IMR-90 (cell line): ENCODE measurements around the gene RAB11FIP3. TPM values are rescaled to one million over a fixed set of nuclear protein-coding genes. Genes with fewer than 3 reads are reported as not detected.

Experiments used
- ATAC-seq: fragments of 200-7000 bp; cut with Tn5 transposase; 2 replicates; pipeline ENCODE4 v1.9.1; 2020; ENCODE audit warnings: low read depth, mild to moderate bottlenecking, moderate library complexity
- BruUV-seq: library from RNA; stranded (reverse); fragments of 400-500 nt; replicated peaks from 2 replicates; lab custom pipeline; 2021; lab: Mats Ljungman, UMichigan
- CTCF ChIA-PET: fragments of 300-600 bp; formaldehyde crosslinking; extraction: SDS; loops from one replicate; lab custom pipeline; 2021; ENCODE audit warnings: antibody characterized with exemption; lab: Yijun Ruan, JAX
- POLR2A ChIA-PET: fragments of 300-600 bp; sonication (Branson Sonifier 250); formaldehyde crosslinking; loops from one replicate; lab custom pipeline; 2022; ENCODE audit warnings: antibody characterized with exemption; ENCODE audit not compliant: unreplicated experiment; lab: Charles Lee
- DNase-seq: peaks from one replicate; pipeline ENCODE4 v3.0.0; 2013
- H2AFZ ChIP-seq: replicated peaks from 2 replicates; pipeline ENCODE3; 2013; ENCODE audit warnings: low read length, mild to moderate bottlenecking; ENCODE audit not compliant: poor library complexity
- H2AK5ac ChIP-seq: 2 replicates; pipeline ENCODE4 v1.6.1; 2013; ENCODE audit warnings: low read depth, low read length, inconsistent platforms
- H2AK9ac ChIP-seq: replicated peaks from 2 replicates; pipeline ENCODE3; 2013; ENCODE audit warnings: mild to moderate bottlenecking, low read depth, low read length, moderate library complexity; ENCODE audit not compliant: poor library complexity
- H2BK120ac ChIP-seq: 2 replicates; pipeline ENCODE4 v1.6.1; 2013; ENCODE audit warnings: low read depth, low read length, inconsistent platforms
- H2BK15ac ChIP-seq: 3 replicates; pipeline ENCODE4 v1.6.1; 2013; ENCODE audit warnings: low read depth, low read length, inconsistent platforms
- H2BK20ac ChIP-seq: 2 replicates; pipeline ENCODE4 v1.6.1; 2013; ENCODE audit warnings: low read depth, mild to moderate bottlenecking, inconsistent platforms, low read length, moderate library complexity
- H2BK5ac ChIP-seq: 2 replicates; pipeline ENCODE4 v1.6.1; 2013; ENCODE audit warnings: mild to moderate bottlenecking, low read depth, low read length, inconsistent platforms; ENCODE audit not compliant: poor library complexity, severe bottlenecking
- H3K14ac ChIP-seq: replicated peaks from 2 replicates; pipeline ENCODE4 v1.6.1; 2013; ENCODE audit warnings: low read depth, low read length, inconsistent platforms
- H3K18ac ChIP-seq: 2 replicates; pipeline ENCODE4 v1.6.1; 2013; ENCODE audit warnings: low read depth, low read length, control low read depth
- H3K23ac ChIP-seq: 2 replicates; pipeline ENCODE4 v1.6.1; 2013; ENCODE audit warnings: low read depth, low read length, inconsistent platforms
- H3K27ac ChIP-seq: 2 replicates; pipeline ENCODE4 v1.5.1; 2013; ENCODE audit warnings: mild to moderate bottlenecking, control low read depth, low read length; ENCODE audit not compliant: insufficient read depth
- H3K27me3 ChIP-seq: 2 replicates; pipeline ENCODE4 v1.6.1; 2013; ENCODE audit warnings: low read length; ENCODE audit not compliant: control insufficient read depth, insufficient read depth
- H3K36me3 ChIP-seq: 2 replicates; pipeline ENCODE4 v1.6.1; 2013; ENCODE audit warnings: low read length, mixed read lengths; ENCODE audit not compliant: control insufficient read depth, insufficient read depth
- H3K4ac ChIP-seq: 2 replicates; pipeline ENCODE4 v1.6.1; 2013; ENCODE audit warnings: low read depth, low read length, inconsistent platforms
- H3K4me1 ChIP-seq: 2 replicates; pipeline ENCODE4 v1.6.1; 2013; ENCODE audit warnings: low read length, mixed read lengths; ENCODE audit not compliant: control insufficient read depth, insufficient read depth
- H3K4me2 ChIP-seq: 2 replicates; pipeline ENCODE4 v1.6.1; 2013; ENCODE audit warnings: low read depth, mild to moderate bottlenecking, control low read depth, low read length, moderate library complexity
- H3K4me3 ChIP-seq: 2 replicates; pipeline ENCODE4 v1.5.1; 2013; ENCODE audit warnings: low read depth, mild to moderate bottlenecking, control low read depth, low read length, moderate library complexity; ENCODE audit not compliant: insufficient read depth
- H3K56ac ChIP-seq: 2 replicates; pipeline ENCODE4 v1.6.1; 2013; ENCODE audit warnings: low read length, inconsistent platforms; ENCODE audit not compliant: insufficient read depth; ENCODE audit errors: extremely low read depth
- H3K79me1 ChIP-seq, 2 experiments: 2 replicates each; pipeline ENCODE4 v1.6.1; 2013; ENCODE audit warnings: low read length in 2 of 2, inconsistent platforms in 1 of 2, low read depth in 1 of 2
- H3K9ac ChIP-seq: 2 replicates; pipeline ENCODE4 v1.6.1; 2013; ENCODE audit warnings: low read depth, low read length, control low read depth
- H3K9me1 ChIP-seq: 2 replicates; pipeline ENCODE4 v1.6.1; 2013; ENCODE audit warnings: low read length, inconsistent platforms; ENCODE audit not compliant: insufficient read depth
- H3K9me3 ChIP-seq: 2 replicates; pipeline ENCODE4 v1.6.1; 2013; ENCODE audit warnings: low read length; ENCODE audit not compliant: control insufficient read depth, insufficient read depth
- H4K20me1 ChIP-seq: 2 replicates; pipeline ENCODE4 v1.6.1; 2013; ENCODE audit warnings: low read length, inconsistent platforms; ENCODE audit not compliant: insufficient read depth
- H4K5ac ChIP-seq: 2 replicates; pipeline ENCODE4 v1.6.1; 2013; ENCODE audit warnings: mild to moderate bottlenecking, low read depth, low read length, control low read depth
- H4K8ac ChIP-seq, 2 experiments: 2 replicates each; pipeline ENCODE4 v1.6.1; 2013; ENCODE audit warnings: low read depth in 2 of 2, low read length in 2 of 2, control low read depth in 1 of 2, inconsistent platforms in 1 of 2
- H4K91ac ChIP-seq: 2 replicates; pipeline ENCODE4 v1.6.1; 2013; ENCODE audit warnings: low read depth, low read length, inconsistent platforms; ENCODE audit not compliant: insufficient read depth
- BHLHE40 ChIP-seq: fragments of 150-350 bp; IDR thresholded peaks from 2 replicates; pipeline ENCODE4 v1.6.1; 2016; ENCODE audit warnings: mild to moderate bottlenecking, low read depth, low read length
- CEBPB ChIP-seq: IDR thresholded peaks from 2 replicates; pipeline ENCODE4 v1.6.1; 2012; ENCODE audit warnings: low read depth, low read length, improper control_type of control experiment
- CHD1 ChIP-seq: IDR thresholded peaks from 2 replicates; pipeline ENCODE4 v1.6.1; 2012; ENCODE audit warnings: low read depth, low read length, improper control_type of control experiment
- ELK1 ChIP-seq: fragments of 150-350 bp; IDR thresholded peaks from 2 replicates; pipeline ENCODE4 v1.6.1; 2016; ENCODE audit warnings: low read depth, mild to moderate bottlenecking, low read length, moderate library complexity, borderline replicate concordance
- FOS ChIP-seq: fragments of 150-350 bp; IDR thresholded peaks from 2 replicates; pipeline ENCODE4 v1.6.1; 2016; ENCODE audit warnings: low read depth, low read length
- MAFK ChIP-seq: IDR thresholded peaks from 2 replicates; pipeline ENCODE4 v1.6.1; 2012; ENCODE audit warnings: low read depth, low read length, improper control_type of control experiment
- MAZ ChIP-seq: IDR thresholded peaks from 2 replicates; pipeline ENCODE4 v1.6.1; 2012; ENCODE audit warnings: low read depth, mild to moderate bottlenecking, low read length, improper control_type of control experiment, moderate library complexity, borderline replicate concordance
- MXI1 ChIP-seq: IDR thresholded peaks from 2 replicates; pipeline ENCODE4 v1.6.1; 2012; ENCODE audit warnings: low read depth, mild to moderate bottlenecking, low read length, moderate library complexity, borderline replicate concordance
- NFE2L2 ChIP-seq: fragments of 150-350 bp; IDR thresholded peaks from 2 replicates; pipeline ENCODE4 v1.6.1; 2016; ENCODE audit warnings: low read depth, mild to moderate bottlenecking, low read length
- POLR2A ChIP-seq: IDR thresholded peaks from 2 replicates; pipeline ENCODE4 v1.6.1; 2012; ENCODE audit warnings: mild to moderate bottlenecking, low read depth, low read length
- RAD21 ChIP-seq: IDR thresholded peaks from 2 replicates; pipeline ENCODE4 v1.6.1; 2012; ENCODE audit warnings: low read length, improper control_type of control experiment
- RCOR1 ChIP-seq: IDR thresholded peaks from 2 replicates; pipeline ENCODE4 v1.6.1; 2012; ENCODE audit warnings: mild to moderate bottlenecking, low read length, improper control_type of control experiment; ENCODE audit not compliant: insufficient replicate concordance
- RFX5 ChIP-seq: IDR thresholded peaks from 2 replicates; pipeline ENCODE4 v1.8.0; 2012; ENCODE audit warnings: low read depth, mild to moderate bottlenecking, low read length, moderate library complexity
- SMC3 ChIP-seq: fragments of 150-350 bp; IDR thresholded peaks from 2 replicates; pipeline ENCODE4 v1.6.1; 2016; ENCODE audit warnings: low read depth, mild to moderate bottlenecking, antibody characterized with exemption, low read length, moderate library complexity
- USF2 ChIP-seq: fragments of 150-350 bp; IDR thresholded peaks from 2 replicates; pipeline ENCODE4 v1.6.1; 2017; ENCODE audit warnings: mild to moderate bottlenecking, antibody characterized with exemption, low read length, low read depth
- WGBS, 2 experiments: methylation state at CpG; one replicate each; pipeline versions ENCODE4 v1.1.5 to v1.1.7; 2013; ENCODE audit warnings: missing lambda C conversion rate in 2 of 2; ENCODE audit not compliant: insufficient read length in 1 of 2; ENCODE audit errors: extremely low coverage in 2 of 2; 5-methylcytosine and 5-hydroxymethylcytosine counted together
- dilution Hi-C: fragments of 300-500 bp; cut with HindIII; formaldehyde crosslinking; loops from one replicate; pipeline ENCODE4 v1.14.3; 2018; ENCODE audit warnings: low sequenced_read_pairs; ENCODE audit not compliant: unreplicated experiment
- in situ Hi-C: fragments of 300-500 bp; cut with MboI; formaldehyde crosslinking; loops from 3 replicates; pipeline ENCODE4 v1.14.3; 2019; ENCODE audit warnings: low sequenced_read_pairs, inconsistent platforms, mixed read lengths
- intact Hi-C: fragments of 100-400 bp; cut with micrococcal nuclease; formaldehyde crosslinking; loops from 2 replicates; pipeline ENCODE4 v1.10.0; 2022
- polyA plus RNA-seq, 3 experiments: library from polyadenylated mRNA; depleted of rRNA; stranded (reverse); fragments of >200 nt; gene quantifications; 2 replicates each; pipeline ENCODE4 v1.2.3, GENCODE V29; 2012; ENCODE audit warnings: low replicate concordance in 1 of 3
- total RNA-seq: library from RNA; depleted of rRNA; stranded (reverse); fragments of >200 nt; gene quantifications from 2 replicates; pipeline ENCODE4 v1.2.3, GENCODE V29; 2012
- TF ChIP-seq, protein P1 (sequence below): conservative IDR thresholded peaks from 2 replicates; pipeline ENCODE4 v1.5.1; 2012; ENCODE audit warnings: mild to moderate bottlenecking, low read depth, low read length, improper control_type of control experiment

The RAB11FIP3 gene
- total and polyA plus RNA-seq, 2 of the 4 experiments (the other 2 are of a cell fraction) = 7.5 to 22.5 TPM

DNA sequence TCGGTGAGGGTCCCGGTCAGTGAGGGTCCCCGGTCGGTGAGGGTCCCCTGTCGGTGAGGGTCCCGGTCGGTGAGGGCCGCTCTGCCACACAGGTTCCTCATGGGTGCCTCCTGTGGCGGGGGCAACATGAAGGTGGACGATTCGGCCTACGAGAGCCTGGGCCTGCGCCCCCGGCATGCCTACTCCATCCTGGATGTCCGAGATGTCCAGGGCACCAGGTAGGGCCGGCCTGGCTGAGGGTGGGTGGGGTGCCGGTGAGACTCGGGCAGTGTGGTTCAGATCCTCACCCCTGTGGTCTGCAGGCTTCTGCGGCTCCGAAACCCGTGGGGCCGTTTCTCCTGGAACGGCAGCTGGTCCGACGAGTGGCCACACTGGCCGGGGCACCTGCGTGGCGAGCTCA, 125.8 kb downstream of the RAB11FIP3 start:
- POLR2A ChIA-PET = no interaction called here

More for the DNA sequence above, 125.8 kb downstream of the RAB11FIP3 start:
- 0 out of 2 replicates have a peak, but pooled peaks cover 3% of the 10 kb centered on the region for H3K4me1 ChIP-seq
- no peaks in the 10 kb centered on the region for H3K9me1 ChIP-seq
- no peak overlapping the region for H3K4ac ChIP-seq
- BruUV-seq = no TSS peak
- H2BK20ac ChIP-seq = no peak overlapping the region
- H2BK120ac ChIP-seq = no peak overlapping the region
- TF ChIP-seq POLR2A (no peak), CEBPB (no peak), SMC3 (no peak), MAZ (no peak), MXI1 (no peak), CHD1 (no peak), ELK1 (no peak), FOS (no peak), RFX5 (no peak), RAD21 (no peak), MAFK (no peak), RCOR1 (no peak), BHLHE40 (no peak), USF2 (no peak), NFE2L2 (no peak)
- TF ChIP-seq, protein P1, sequence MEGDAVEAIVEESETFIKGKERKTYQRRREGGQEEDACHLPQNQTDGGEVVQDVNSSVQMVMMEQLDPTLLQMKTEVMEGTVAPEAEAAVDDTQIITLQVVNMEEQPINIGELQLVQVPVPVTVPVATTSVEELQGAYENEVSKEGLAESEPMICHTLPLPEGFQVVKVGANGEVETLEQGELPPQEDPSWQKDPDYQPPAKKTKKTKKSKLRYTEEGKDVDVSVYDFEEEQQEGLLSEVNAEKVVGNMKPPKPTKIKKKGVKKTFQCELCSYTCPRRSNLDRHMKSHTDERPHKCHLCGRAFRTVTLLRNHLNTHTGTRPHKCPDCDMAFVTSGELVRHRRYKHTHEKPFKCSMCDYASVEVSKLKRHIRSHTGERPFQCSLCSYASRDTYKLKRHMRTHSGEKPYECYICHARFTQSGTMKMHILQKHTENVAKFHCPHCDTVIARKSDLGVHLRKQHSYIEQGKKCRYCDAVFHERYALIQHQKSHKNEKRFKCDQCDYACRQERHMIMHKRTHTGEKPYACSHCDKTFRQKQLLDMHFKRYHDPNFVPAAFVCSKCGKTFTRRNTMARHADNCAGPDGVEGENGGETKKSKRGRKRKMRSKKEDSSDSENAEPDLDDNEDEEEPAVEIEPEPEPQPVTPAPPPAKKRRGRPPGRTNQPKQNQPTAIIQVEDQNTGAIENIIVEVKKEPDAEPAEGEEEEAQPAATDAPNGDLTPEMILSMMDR = no peak
- no peak overlapping the region for H2AK5ac ChIP-seq
- DNase-seq (no peak), ATAC-seq (no peak)
- no peak overlapping the region for H2AFZ ChIP-seq
- H3K36me3 ChIP-seq = peaks cover 31% of the 10 kb centered on the region
- H2BK5ac ChIP-seq = no peak overlapping the region
- CTCF ChIA-PET = no interaction called here
- H4K91ac ChIP-seq = no peak overlapping the region
- no peak overlapping the region for H3K56ac ChIP-seq
- no peak overlapping the region for H3K4me2 ChIP-seq
- H4K8ac ChIP-seq = no peak overlapping the region
- no peak overlapping the region for H3K9ac ChIP-seq
- no peak overlapping the region for H3K4me3 ChIP-seq
- H3K9me3 ChIP-seq = no peaks in the 10 kb centered on the region
- no peak overlapping the region for H3K14ac ChIP-seq
- H3K18ac ChIP-seq = no peak overlapping the region
- H3K27me3 ChIP-seq = no peaks in the 10 kb centered on the region
- H3K27ac ChIP-seq = no peak overlapping the region
- H2BK15ac ChIP-seq = no peak overlapping the region
- 99% methylated on average over 18 of the region's 28 CpGs; no CpG with 5 or more reads in 1 of the 2 experiments for WGBS, 2 experiments
- H3K23ac ChIP-seq = no peak overlapping the region
- in situ Hi-C loops (no loop called here), intact Hi-C loops (no loop called here), dilution Hi-C loops (no loop called here)
- no peak overlapping the region for H4K5ac ChIP-seq
- H2AK9ac ChIP-seq = no peak overlapping the region
- peaks cover 5% of the 10 kb centered on the region; the same call in 1 of the 2 replicates for H4K20me1 ChIP-seq
- peaks cover 0 to 3% of the 10 kb centered on the region in 2 experiments; a peak in 1 of 4 replicates for H3K79me1 ChIP-seq
